Peyer's patch (tissue), 4 donors: ENCODE measurements around the gene C1orf94. TPM values are rescaled to one million over a fixed set of nuclear protein-coding genes. Genes with fewer than 3 reads are reported as not detected.

Experiments
- DNase-seq, 3 donors: peaks; one replicate each; pipeline ENCODE4 v3.0.0-alpha.2; 2017 to 2019
- H3K27ac ChIP-seq, 4 donors: fragments of 200-600 bp; sonication (generic); one replicate each; pipeline ENCODE4 v1.5.1; 2016 to 2019
- H3K27me3 ChIP-seq, 2 donors: fragments of 200-600 bp; sonication (generic); one replicate each; pipeline ENCODE4 v1.5.1; 2019
- H3K36me3 ChIP-seq, 3 donors: fragments of 200-600 bp; sonication (generic); one replicate each; pipeline ENCODE4 v1.5.1; 2016 to 2019
- H3K4me1 ChIP-seq, 4 donors: fragments of 200-600 bp; sonication (generic); one replicate each; pipeline ENCODE4 v1.5.1; 2016 to 2019
- H3K4me3 ChIP-seq, 4 donors: fragments of 200-600 bp; sonication (generic); 1 replicate in 3 of 4; 2 replicates in 1 of 4; pipeline ENCODE4 v1.5.1; 2016 to 2019; ENCODE audit warnings: mild to moderate bottlenecking in 1 of 4
- H3K9me3 ChIP-seq, 4 donors: fragments of 200-600 bp; sonication (generic); one replicate each; pipeline ENCODE4 v1.5.1; 2016 to 2019; ENCODE audit warnings: mild to moderate bottlenecking in 1 of 4
- CTCF ChIP-seq, 6 experiments: fragments of 450-650 bp in 4 of 6; fragments of 200-600 bp in 2 of 6; sonication (generic) in 1 of 6; IDR thresholded peaks; one replicate each; pipeline ENCODE4 v1.5.1; 2017 to 2019; ENCODE audit warnings: antibody characterized with exemption in 6 of 6, mild to moderate bottlenecking in 3 of 6, moderate library complexity in 1 of 6
- POLR2A ChIP-seq, 2 donors: fragments of 450-650 bp; IDR thresholded peaks; one replicate each; pipeline ENCODE4 v1.5.1; 2017; ENCODE audit warnings: antibody characterized with exemption in 2 of 2, mild to moderate bottlenecking in 2 of 2, moderate library complexity in 2 of 2
- total RNA-seq, 4 donors: library from RNA; depleted of rRNA; stranded (reverse); fragments of >200 nt; gene quantifications; one replicate each; pipeline ENCODE4 v1.1.0, GENCODE V29; 2016

The C1orf94 gene
- total RNA-seq, 4 donors from 2014 or later: not detected

GRCh38 chr1:34237151-34237815, 60.6 kb downstream of the C1orf94 start:
- DNase-seq: no peak
- Histone ChIP-seq H3K36me3 (no peaks in the 10 kb centered on the region), H3K4me3 (no peak overlapping the region), H3K27ac (no peak overlapping the region), H3K9me3 (no peaks in the 10 kb centered on the region), H3K27me3 (no peaks in the 10 kb centered on the region), H3K4me1 (no peaks in the 10 kb centered on the region)
- no peak for TF ChIP-seq CTCF (IDR thresholded peaks at IDR 0.05)
- no peak for TF ChIP-seq POLR2A (IDR thresholded peaks at IDR 0.05)

- no peaks in the 10 kb centered on the region for H3K4me1 ChIP-seq
- H3K4me3 ChIP-seq: no peak overlapping the region
- no peaks in the 10 kb centered on the region for H3K9me3 ChIP-seq
- no peaks in the 10 kb centered on the region for H3K27me3 ChIP-seq
- no peak for DNase-seq
- H3K36me3 ChIP-seq: no peaks in the 10 kb centered on the region
- no peak overlapping the region for H3K27ac ChIP-seq
- TF ChIP-seq CTCF (IDR thresholded peaks at IDR 0.05) (no peak), POLR2A (IDR thresholded peaks at IDR 0.05) (no peak)
These were observed 69.3 kb downstream of the C1orf94 start for GRCh38 chr1:34245967-34246366.

DNA sequence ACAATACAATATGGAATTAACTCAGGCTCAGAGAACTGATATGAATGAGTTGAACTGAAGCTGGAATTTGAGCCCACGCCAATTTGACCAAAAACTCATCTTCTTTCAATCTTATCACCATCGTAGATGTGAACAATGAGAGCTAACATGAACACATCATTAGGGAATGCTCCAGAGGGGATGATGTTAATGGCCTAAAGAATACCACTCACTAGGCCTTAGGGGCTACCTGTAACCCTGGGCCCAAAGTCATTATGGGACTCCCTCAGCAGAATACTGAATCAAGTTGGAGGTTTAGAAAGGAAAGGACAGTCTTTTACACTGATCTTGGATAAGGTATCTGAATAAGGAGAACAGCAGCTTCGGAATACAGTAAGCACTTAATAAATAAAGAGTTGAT, 73.6 kb downstream of the C1orf94 start:
- H3K27me3 ChIP-seq: no peaks in the 10 kb centered on the region
- H3K27ac ChIP-seq: no peak overlapping the region
- no peak for DNase-seq
- TF ChIP-seq CTCF (IDR thresholded peaks at IDR 0.05): no peak
- TF ChIP-seq POLR2A (IDR thresholded peaks at IDR 0.05): no peak
- H3K4me3 ChIP-seq: no peak overlapping the region
- H3K36me3 ChIP-seq: no peaks in the 10 kb centered on the region
- no peaks in the 10 kb centered on the region for H3K4me1 ChIP-seq
- no peaks in the 10 kb centered on the region for H3K9me3 ChIP-seq

DNA sequence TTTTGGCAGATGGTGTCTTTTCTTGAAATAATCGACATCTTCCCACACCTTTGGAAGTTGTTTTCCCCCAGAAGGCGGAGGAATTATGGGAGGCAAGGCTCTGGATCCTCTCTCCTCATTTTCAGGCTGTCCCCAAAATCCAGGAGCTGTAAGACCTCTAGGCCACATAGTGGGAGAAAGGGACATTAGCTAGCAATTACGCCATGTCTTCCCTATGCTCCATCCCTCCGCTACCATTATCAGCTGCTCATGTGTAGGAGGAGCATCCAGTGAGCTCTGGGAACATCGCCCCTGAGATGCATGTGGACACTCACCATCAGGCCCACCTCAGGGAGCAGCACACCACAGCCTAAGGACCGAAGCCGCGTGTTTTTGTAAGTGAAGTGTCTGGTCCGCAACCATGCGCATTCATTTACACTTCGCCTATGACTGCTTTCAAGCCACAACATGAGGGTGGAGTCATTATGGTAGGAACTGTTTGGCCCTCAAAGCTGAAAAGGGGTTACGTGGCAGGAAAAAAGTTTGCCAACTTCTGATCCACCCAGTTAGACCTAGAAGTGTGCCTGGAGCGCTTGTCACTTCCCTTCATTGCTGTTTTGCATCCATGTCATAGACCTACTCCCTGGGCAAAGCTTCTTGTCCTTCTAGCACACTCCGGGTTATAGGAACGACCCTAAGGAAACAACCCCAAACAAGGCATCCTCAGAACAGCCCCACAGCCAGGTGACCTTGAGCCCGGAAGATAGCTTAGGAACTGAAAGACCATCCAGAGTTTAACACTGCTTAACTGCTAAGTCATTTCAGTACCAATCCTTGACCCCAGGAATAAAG, 85.5 kb downstream of the C1orf94 start:
- Histone ChIP-seq H3K4me3 (no peak overlapping the region), H3K4me1 (no peaks in the 10 kb centered on the region), H3K27ac (no peak overlapping the region), H3K9me3 (no peaks in the 10 kb centered on the region), H3K36me3 (no peaks in the 10 kb centered on the region), H3K27me3 (no peaks in the 10 kb centered on the region)
- DNase-seq: no peak
- TF ChIP-seq POLR2A (IDR thresholded peaks at IDR 0.05): no peak
- TF ChIP-seq CTCF (IDR thresholded peaks at IDR 0.05): no peak

GRCh38 chr1:34262921-34263320, 86.2 kb downstream of the C1orf94 start:
- no peak overlapping the region for H3K27ac ChIP-seq
- H3K4me3 ChIP-seq: no peak overlapping the region
- H3K36me3 ChIP-seq: no peaks in the 10 kb centered on the region
- TF ChIP-seq POLR2A (IDR thresholded peaks at IDR 0.05): no peak
- TF ChIP-seq CTCF (IDR thresholded peaks at IDR 0.05): no peak
- no peaks in the 10 kb centered on the region for H3K27me3 ChIP-seq
- no peaks in the 10 kb centered on the region for H3K9me3 ChIP-seq
- no peak for DNase-seq
- H3K4me1 ChIP-seq: no peaks in the 10 kb centered on the region
